HG03520 (cell line): ENCODE data around the gene RNU4-1.
"Not testable (repeated sequence)": the region's sequence is repeated elsewhere in the genome, so short reads cannot be mapped to it uniquely, and the experiment has no call there.

Experiments used
- ATAC-seq: cut with Tn5 transposase; IDR thresholded peaks from one replicate; pipeline ENCODE4 v1.9.1; 2021; ENCODE audit warnings: mild to moderate bottlenecking, moderate library complexity; ENCODE audit not compliant: unreplicated experiment

RNU4-1 gene

GRCh38 chr12:120259418-120260202 lies 33.4 kb downstream of the RNU4-1 start:
- ATAC-seq: no peak

- ATAC-seq: no peak
Observed at GRCh38 chr12:120258323-120258896, 34.6 kb downstream of the RNU4-1 start.

- no peak for ATAC-seq
Observed at GRCh38 chr12:120257041-120257821, 35.8 kb downstream of the RNU4-1 start.

- no peak for ATAC-seq
Observed at GRCh38 chr12:120254809-120255208, 38.2 kb downstream of the RNU4-1 start.

- not testable (repeated sequence) for ATAC-seq
Observed at GRCh38 chr12:120253313-120253712, 39.7 kb downstream of the RNU4-1 start.

- no peak for ATAC-seq
Observed at GRCh38 chr12:120252071-120252906, 40.7 kb downstream of the RNU4-1 start.

- ATAC-seq: not testable (repeated sequence)
Observed at GRCh38 chr12:120251364-120252070, 41.5 kb downstream of the RNU4-1 start.

GRCh38 chr12:120249875-120250795 lies 42.9 kb downstream of the RNU4-1 start:
- ATAC-seq: no peak

GRCh38 chr12:120249266-120249874 lies 43.7 kb downstream of the RNU4-1 start:
- ATAC-seq: no peak

- ATAC-seq: no peak
Observed at GRCh38 chr12:120247621-120248030, 45.4 kb downstream of the RNU4-1 start.

GRCh38 chr12:120247183-120247582 lies 45.9 kb downstream of the RNU4-1 start:
- no peak for ATAC-seq

GRCh38 chr12:120246705-120247104 lies 46.3 kb downstream of the RNU4-1 start:
- ATAC-seq: not testable (repeated sequence)
